GM21360 (cell line): ENCODE data around the gene ROBO4.

ENCODE experiments used
- ATAC-seq: cut with Tn5 transposase; IDR thresholded peaks from one replicate; pipeline ENCODE4 v1.9.1; 2021; ENCODE audit warnings: mild to moderate bottlenecking, moderate library complexity; ENCODE audit not compliant: unreplicated experiment

ROBO4 gene

GRCh38 chr11:124890683-124891372, 6.8 kb downstream of the ROBO4 start:
- no peak for ATAC-seq

DNA sequence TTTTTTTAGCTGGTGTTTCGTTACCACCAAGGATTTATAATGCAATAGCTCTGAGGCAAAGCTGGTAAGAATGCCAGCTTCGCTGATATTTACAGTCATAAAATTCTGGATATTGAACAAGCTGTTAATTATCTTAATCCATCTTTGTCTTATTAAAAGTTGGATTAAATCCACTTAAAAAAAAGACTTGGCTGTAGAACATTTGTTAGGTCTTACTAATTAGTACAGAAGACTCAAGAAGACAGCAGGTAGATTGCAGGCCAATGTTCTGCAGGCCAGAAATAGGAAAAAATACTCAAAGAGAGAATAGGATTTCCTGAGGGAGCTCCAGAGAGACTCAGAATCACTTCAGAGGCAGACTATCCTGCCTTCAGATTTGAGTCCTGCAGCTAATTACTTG, 7.5 kb downstream of the ROBO4 start:
- no peak for ATAC-seq

- ATAC-seq = no peak
Observed at GRCh38 chr11:124889191-124890091, 8.2 kb downstream of the ROBO4 start.

DNA sequence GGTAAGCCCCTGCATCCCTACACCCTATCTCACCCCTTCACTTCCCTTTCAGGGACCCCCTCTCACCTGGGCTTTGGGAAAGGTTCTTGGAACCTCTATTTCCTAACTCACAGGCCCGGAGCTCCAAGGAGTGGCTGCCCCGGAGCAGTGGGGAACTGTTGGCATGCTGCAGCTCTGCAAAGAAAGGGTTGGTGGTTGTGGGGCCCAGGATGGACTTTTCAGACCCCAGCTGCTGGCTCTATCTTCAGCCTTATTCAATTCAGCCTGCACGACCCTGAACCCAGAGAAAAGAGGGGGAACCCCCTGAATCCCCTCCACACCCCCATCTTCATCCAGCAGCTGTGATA, 10.0 kb downstream of the ROBO4 start:
- ATAC-seq = no peak

GRCh38 chr11:124886978-124887666, 10.5 kb downstream of the ROBO4 start:
- ATAC-seq = no peak

DNA sequence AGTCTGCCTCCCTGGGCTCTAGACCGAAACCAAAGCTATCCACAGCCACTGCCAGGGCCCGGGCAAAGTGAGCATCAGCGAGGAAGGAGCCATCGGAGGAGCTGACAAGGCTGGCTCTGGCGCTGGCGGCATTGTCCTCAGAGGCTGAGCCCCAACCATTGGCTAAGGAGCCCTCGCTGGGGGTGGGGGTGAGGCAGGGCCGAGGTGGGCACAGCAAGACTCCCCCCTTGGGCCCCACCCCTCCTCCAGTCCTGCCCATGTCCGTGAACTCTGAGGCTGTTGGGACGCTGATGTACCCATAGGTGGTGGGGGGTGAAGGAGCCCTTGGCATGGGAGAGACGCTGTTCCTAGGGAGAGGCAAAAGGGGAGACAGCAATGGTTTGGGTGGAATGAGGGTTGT, 11.2 kb downstream of the ROBO4 start:
- no peak for ATAC-seq

DNA sequence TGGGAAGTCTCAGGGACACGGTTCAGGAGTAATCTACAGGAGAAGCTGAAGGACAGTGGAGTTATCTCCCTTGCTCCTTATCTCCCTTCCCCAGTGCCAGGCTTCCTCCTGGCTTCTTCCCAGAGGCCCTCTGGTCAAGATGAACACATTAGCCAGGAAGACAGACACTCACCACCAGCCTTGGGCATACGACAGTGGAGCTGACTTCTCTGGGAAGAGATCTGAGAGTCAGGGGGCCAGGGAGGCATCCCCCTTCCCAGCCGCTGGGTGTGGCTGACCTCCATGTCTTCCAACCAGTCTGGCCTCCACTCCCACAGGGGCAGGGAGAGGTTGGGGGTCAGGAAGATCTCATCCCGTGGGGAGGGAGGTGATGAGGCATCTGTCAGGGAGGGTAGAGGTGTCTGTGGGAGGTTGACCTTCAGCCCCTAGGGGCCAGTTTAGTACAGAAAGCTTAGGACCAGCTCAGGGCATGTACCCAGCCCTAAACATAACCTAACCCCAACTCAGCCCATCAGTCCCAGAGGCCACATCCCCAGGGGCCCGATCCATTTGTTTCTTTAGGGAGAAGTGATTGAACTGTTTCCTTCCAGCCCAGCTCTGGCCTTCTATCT, 12.7 kb downstream of the ROBO4 start:
- ATAC-seq = no peak

DNA sequence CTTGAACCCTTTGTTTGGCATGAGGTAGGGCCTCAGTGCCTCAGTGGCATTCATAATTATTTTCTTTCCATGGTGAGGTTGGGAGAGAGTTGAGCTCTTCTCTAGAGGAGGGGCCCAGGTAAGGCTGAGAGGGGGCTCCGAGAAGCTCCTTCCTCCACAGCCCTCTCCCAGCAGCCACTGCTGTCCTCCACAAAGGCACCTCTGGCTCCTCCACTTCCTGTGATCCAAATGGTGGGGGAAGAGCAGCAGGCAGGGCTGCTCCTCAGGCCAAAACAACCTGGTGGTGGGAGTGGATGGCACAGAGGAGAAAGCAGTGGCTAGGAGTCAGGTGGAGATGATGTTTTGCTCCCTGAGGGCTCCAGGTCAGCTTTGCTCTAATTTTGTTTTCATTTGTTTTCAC, 13.3 kb downstream of the ROBO4 start:
- ATAC-seq = no peak

GRCh38 chr11:124882339-124883071, 15.2 kb downstream of the ROBO4 start:
- ATAC-seq = no peak

DNA sequence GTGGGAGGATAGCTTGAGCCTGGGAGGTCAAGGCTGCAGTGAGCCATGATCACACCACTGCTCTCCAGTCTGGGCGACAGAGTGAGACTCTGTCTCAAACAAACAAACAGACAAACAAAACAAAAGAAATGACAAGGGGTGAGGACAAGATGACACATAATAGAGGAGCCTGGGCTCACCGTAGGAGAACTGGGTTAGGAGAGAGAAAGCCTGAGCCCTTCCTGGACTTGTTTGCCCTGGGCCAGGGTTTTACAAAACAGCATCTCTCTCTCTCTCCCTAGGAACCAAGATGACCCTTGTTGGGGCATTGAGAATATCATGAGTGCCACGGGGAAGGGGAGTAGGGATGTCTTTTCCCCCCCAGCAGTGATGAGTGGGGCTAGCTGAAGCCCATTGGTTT, 16.7 kb downstream of the ROBO4 start:
- ATAC-seq = no peak

DNA sequence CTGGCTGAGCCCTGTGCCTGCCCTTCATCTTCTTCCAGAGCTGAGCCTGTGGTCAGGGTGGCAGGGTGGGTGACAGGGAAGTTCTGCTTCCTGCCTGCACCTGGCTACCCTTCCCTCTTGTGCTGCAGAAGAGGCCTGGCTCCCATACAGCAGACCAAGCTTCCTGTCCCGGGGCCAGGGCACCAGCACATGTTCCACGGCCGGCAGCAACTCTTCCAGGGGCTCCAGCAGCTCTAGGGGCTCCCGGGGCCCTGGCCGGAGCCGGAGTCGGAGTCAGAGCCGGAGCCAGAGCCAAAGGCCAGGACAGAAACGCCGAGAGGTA, 17.4 kb downstream of the ROBO4 start:
- ATAC-seq = no peak

GRCh38 chr11:124879493-124880289, 18.0 kb downstream of the ROBO4 start:
- ATAC-seq = no peak

DNA sequence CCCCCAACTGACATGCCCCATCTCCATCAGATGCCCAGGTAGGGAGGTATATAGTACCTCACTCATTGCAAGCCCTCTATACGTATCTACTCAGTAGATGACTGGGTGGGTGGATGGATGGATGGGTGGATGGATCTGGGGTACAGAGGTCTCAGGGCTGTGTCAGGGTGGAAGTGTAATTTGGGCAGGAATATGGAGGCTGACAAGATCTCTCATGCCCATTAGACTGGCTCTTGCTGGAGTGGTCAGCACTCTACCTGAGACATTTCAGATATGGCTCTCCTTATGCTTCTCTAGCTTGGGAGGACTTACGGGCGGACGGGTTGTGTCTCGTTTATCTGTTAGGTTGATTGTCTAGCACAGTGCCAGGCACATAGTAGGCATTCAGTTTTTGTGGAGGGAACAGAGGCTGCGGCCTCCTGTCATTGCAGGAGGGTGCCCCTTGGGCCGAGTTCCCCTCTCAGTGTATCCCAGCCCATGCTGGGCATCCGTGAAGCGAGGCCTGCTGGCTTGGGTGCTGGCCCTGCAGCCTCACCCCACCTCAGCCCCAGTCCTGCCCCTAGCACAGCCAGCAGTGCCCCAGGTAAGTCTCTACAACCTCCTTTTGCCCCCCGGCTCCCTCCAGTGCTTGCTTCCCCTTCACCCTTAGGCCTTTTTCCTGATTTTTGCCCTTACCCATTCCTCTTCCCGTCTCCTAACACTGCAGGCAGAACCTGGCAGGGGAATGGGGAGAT, 18.7 kb downstream of the ROBO4 start:
- ATAC-seq = no peak

DNA sequence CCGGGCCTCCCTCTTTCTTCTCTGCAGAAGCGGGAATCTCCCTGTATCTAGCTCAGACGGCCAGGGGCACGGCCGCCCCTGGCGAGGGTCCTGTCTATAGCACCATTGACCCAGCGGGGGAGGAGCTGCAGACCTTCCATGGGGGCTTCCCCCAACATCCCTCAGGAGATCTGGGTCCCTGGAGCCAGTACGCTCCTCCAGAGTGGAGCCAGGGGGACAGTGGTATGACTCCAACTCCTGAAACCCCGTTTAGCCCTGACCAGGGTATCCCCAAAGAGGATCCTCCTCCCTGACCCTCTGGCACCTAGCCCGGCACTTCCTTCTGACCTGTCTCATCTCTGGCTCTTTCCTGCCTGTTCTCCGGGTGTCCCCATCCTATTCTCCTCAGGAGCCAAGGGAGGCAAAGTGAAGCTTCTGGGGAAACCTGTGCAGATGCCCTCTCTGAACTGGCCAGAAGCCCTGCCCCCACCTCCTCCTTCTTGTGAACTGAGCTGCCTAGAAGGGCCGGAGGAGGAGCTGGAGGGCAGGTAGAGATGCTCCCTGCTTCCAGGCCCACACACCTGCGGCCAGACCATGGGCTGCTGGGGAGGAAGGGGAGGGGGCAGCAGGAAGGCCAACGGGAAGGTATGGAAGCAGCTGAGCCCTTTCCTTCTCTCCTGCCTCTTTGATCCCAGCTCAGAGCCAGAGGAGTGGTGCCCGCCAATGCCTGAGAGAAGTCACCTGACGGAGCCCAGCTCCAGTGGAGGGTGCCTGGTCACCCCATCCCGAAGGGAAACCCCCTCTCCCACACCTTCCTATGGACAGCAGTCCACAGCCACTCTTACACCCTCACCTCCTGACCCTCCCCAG, 19.5 kb downstream of the ROBO4 start:
- no peak for ATAC-seq

- ATAC-seq = no peak
Observed at GRCh38 chr11:124877631-124877909, 20.1 kb downstream of the ROBO4 start.

- ATAC-seq = no peak
Observed at GRCh38 chr11:124876818-124877630, 20.6 kb downstream of the ROBO4 start.

DNA sequence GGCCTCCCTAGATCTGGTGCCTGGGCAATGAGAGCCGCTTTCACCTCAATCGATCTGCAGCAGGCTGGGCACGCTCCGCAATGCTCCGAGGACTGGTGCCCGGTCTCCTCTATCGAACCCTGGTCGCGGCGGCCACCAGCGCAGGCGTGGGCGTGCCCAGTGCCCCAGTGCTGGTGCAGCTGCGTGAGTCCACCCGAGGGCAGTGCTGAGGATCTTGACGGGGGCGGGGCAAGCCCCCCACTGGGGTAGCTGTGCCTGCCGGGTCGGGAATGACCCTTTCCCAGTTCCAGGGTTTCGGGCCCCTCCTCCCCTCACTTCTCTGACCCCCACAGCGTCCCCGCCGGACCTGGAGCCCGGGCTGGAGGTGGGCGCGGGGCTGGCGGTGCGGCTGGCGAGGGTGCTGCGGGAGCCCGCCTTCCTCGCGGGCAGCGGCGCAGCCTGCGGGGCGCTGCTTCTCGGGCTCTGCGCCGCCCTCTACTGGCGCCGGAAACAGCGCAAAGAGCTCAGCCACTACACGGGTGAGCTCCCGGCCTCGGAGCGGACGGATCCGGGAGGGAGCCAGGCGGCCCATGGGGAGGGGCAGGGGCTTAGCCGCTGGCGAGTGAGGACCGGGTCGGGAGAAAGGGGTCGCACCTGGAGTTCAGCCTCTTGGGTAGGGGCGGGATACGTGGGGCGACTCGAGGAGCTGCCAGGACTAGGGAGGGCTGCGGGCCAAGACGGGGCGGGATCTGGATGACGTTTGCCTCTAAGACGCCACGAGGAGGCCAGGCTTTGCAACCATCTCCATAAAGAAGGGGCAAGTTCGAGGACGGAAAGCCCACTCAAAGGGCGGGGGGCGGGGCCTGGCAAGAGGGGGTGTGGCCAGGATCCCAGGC, 21.5 kb downstream of the ROBO4 start:
- ATAC-seq = peak; percentile 94
